ENCODE data around the gene TBC1D14. TPM values are rescaled to one million over a fixed set of nuclear protein-coding genes. Genes with fewer than 3 reads are reported as not detected.
A peak's percentile ranks its signal among the peaks of the same experiment; 100 is the strongest.

The TBC1D14 gene
- total RNA-seq, 2 experiments from 2014 or later: 38.4 to 44.1 TPM

DNA sequence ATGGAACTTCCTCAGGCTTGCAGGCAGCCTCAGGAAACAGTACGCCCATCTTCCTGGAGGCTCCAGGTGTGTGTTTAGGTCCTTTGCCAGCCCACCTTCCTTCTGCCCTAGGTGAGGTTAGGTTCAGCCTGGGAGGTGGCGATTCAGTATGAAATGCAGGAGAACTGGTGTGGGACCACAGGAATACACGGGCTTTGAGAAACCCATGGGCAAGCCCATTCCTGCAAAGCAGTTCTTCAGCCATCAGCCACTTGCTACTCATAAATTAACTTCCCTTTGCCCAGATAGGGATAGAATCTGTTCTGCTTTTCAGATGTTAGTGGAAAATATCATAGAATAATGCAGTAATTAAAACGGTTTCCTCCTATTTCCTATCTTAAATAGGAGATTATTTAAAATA, 32.2 kb downstream of the TBC1D14 start:
- Histone ChIP-seq H3K79me2 (ENCODE audit: insufficient read depth, low read depth, low read length) (no peaks in the 10 kb centered on the region), H3K4me2 (ENCODE audit: low read length) (peak overlapping the region; percentile 78), H3K9me2 (ENCODE audit: insufficient read depth, low read length) (no peaks in the 10 kb centered on the region), H3K4me3 (ENCODE audit: low read depth, low read length, poor library complexity, severe bottlenecking) (peak overlapping the region; percentile 16), H3K36me3 (ENCODE audit: insufficient read depth, low read length) (no peaks in the 10 kb centered on the region; the same call in 1 of the 2 replicates), H3K9me3 (ENCODE audit: low read length) (no peaks in the 10 kb centered on the region), H3K4me1 (ENCODE audit: insufficient read depth, low read length, poor library complexity, severe bottlenecking) (peaks cover 57% of the 10 kb centered on the region), H4K20me1 (ENCODE audit: insufficient read depth, low read length) (no peaks in the 10 kb centered on the region), H2AFZ (ENCODE audit: low read length) (peak overlapping the region; percentile 23; the same call in 1 of the 2 replicates), H3K27ac (ENCODE audit: low read depth, low read length, poor library complexity, severe bottlenecking) (peak overlapping the region; percentile 76)
- ChIA-PET CTCF (ENCODE audit: unreplicated experiment) (no interaction called here), POLR2A (interaction anchor here (0.8 to 2.0 kb wide), 7 partner anchors 22 to 303 kb away, joined by 3 to 6 read pairs (median 4); partner anchors contain the start of gene TBC1D14)
- peak; percentile 51 for DNase-seq (ENCODE audit: low spot score)
- TF ChIP-seq EZH2phosphoT487 (IDR thresholded peaks at IDR 0.05; ENCODE audit: borderline replicate concordance, low read depth, low read length): no peak
- TF ChIP-seq, protein P1, sequence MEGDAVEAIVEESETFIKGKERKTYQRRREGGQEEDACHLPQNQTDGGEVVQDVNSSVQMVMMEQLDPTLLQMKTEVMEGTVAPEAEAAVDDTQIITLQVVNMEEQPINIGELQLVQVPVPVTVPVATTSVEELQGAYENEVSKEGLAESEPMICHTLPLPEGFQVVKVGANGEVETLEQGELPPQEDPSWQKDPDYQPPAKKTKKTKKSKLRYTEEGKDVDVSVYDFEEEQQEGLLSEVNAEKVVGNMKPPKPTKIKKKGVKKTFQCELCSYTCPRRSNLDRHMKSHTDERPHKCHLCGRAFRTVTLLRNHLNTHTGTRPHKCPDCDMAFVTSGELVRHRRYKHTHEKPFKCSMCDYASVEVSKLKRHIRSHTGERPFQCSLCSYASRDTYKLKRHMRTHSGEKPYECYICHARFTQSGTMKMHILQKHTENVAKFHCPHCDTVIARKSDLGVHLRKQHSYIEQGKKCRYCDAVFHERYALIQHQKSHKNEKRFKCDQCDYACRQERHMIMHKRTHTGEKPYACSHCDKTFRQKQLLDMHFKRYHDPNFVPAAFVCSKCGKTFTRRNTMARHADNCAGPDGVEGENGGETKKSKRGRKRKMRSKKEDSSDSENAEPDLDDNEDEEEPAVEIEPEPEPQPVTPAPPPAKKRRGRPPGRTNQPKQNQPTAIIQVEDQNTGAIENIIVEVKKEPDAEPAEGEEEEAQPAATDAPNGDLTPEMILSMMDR (conservative IDR thresholded peaks at IDR 0.05; ENCODE audit: low read length): no peak
- BruUV-seq (replicated peaks): no TSS peak
- intact Hi-C loops (cut with micrococcal nuclease; ENCODE audit: unreplicated experiment): no loop called here

- peaks cover 57% of the 10 kb centered on the region for H3K4me1 ChIP-seq (ENCODE audit: insufficient read depth, low read length, poor library complexity, severe bottlenecking)
- intact Hi-C loops (cut with micrococcal nuclease; ENCODE audit: unreplicated experiment): no loop called here
- H3K4me2 ChIP-seq (ENCODE audit: low read length): peak overlapping the region; percentile 78
- DNase-seq (ENCODE audit: low spot score): peak; percentile 54
- no peaks in the 10 kb centered on the region for H4K20me1 ChIP-seq (ENCODE audit: insufficient read depth, low read length)
- TF ChIP-seq EZH2phosphoT487 (IDR thresholded peaks at IDR 0.05; ENCODE audit: borderline replicate concordance, low read depth, low read length): no peak
- TF ChIP-seq, protein P1 (conservative IDR thresholded peaks at IDR 0.05; ENCODE audit: low read length): no peak
- H2AFZ ChIP-seq (ENCODE audit: low read length): peak overlapping the region; percentile 50; the same call in 1 of the 2 replicates
- no peaks in the 10 kb centered on the region; the same call in 1 of the 2 replicates for H3K36me3 ChIP-seq (ENCODE audit: insufficient read depth, low read length)
- ChIA-PET POLR2A (interaction anchor here (0.8 to 2.0 kb wide), 5 partner anchors 21 to 45 kb away, joined by 3 to 6 read pairs (median 4); partner anchors contain the start of gene TBC1D14), CTCF (ENCODE audit: unreplicated experiment) (no interaction called here)
- no TSS peak for BruUV-seq (replicated peaks)
- peak overlapping the region; percentile 38 for H3K4me3 ChIP-seq (ENCODE audit: low read depth, low read length, poor library complexity, severe bottlenecking)
- no peaks in the 10 kb centered on the region for H3K79me2 ChIP-seq (ENCODE audit: insufficient read depth, low read depth, low read length)
- no peaks in the 10 kb centered on the region for H3K9me3 ChIP-seq (ENCODE audit: low read length)
- no peaks in the 10 kb centered on the region for H3K9me2 ChIP-seq (ENCODE audit: insufficient read depth, low read length)
- peak overlapping the region; percentile 76 for H3K27ac ChIP-seq (ENCODE audit: low read depth, low read length, poor library complexity, severe bottlenecking)
These were observed 32.7 kb downstream of the TBC1D14 start for GRCh38 chr4:6942238-6942800.
